T47D (cell line): ENCODE results near the gene SH2D3A.
A peak's percentile ranks its signal among the peaks of the same experiment; 100 is the strongest.

Source experiments
- DNase-seq, 2 experiments: peaks; one replicate each; pipeline versions ENCODE4 v3.0.0 to v3.0.0-alpha.2; 2011 to 2012; ENCODE audit warnings: low read depth in 1 of 2, low spot score in 1 of 2
- JUND ChIP-seq: IDR thresholded peaks from 2 replicates; pipeline ENCODE4 v1.6.1; 2012; ENCODE audit warnings: low read depth
- in situ Hi-C: cut with HindIII; loops from 2 replicates; pipeline ENCODE4 v1.10.0; 2016; ENCODE audit warnings: low sequenced_read_pairs, low pct_unique_long_range_greater_than_20kb

Gene SH2D3A

DNA sequence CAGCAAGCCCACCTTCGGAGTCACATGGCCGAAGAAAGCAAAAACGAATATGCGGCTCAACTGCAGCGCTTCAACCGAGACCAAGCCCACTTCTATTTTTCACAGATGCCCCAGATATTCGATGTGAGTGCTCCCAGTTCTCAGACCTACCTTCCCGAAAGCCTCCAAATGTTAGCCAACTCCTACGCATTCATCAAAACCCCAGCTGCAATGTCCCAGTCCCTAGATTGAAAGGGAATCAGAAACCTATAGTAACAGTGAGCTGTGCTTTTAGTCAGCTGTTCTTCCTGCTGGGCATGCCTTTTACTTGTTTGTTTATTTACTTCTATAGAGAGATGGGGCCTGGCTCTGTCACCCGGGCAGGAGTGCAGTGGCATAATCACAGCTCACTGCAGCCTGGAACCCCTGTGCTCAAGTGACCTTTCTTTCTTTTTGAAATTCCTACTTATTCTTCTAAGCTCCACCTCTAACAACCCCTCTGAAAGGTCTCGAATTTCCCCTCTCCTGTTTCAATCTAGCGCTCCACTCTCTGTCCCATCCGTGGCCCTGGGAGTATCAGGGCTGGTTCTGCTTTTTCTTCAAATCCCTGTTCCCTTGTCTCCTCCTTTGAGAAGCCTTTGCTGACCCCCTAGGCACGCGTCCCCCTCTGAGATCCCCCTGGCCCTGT lies 23.4 kb downstream of the SH2D3A start:
- TF ChIP-seq JUND: no peak
- DNase-seq: no peak
- in situ Hi-C loops: no loop called here

DNA sequence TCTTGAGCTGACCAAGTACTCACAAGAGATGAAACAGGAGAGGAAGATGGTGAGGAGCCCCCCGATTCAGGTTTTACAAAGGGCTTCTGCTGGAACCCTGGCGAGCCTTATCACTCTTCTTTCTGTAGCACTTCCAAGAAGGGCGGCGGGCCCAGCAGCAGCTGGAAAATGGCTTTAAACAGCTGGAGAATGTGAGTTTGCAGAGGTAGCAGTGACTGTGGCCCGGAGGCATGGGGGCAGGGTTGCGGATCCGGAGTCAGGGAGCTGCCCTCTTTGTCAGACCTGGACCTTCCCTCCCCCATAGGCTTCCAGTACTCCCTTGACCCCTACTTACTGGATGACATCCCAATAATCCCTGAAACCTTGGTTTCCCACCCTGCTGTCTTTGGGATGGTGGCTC lies 24.2 kb downstream of the SH2D3A start:
- TF ChIP-seq JUND: no peak
- in situ Hi-C loops: no loop called here
- no peak for DNase-seq

- peak in 1 of 2 experiments; percentile 59 for DNase-seq
- no peak for TF ChIP-seq JUND
- in situ Hi-C loops: no loop called here
Measured at GRCh38 chr19:6740589-6741343, 26.5 kb downstream of the SH2D3A start.

DNA sequence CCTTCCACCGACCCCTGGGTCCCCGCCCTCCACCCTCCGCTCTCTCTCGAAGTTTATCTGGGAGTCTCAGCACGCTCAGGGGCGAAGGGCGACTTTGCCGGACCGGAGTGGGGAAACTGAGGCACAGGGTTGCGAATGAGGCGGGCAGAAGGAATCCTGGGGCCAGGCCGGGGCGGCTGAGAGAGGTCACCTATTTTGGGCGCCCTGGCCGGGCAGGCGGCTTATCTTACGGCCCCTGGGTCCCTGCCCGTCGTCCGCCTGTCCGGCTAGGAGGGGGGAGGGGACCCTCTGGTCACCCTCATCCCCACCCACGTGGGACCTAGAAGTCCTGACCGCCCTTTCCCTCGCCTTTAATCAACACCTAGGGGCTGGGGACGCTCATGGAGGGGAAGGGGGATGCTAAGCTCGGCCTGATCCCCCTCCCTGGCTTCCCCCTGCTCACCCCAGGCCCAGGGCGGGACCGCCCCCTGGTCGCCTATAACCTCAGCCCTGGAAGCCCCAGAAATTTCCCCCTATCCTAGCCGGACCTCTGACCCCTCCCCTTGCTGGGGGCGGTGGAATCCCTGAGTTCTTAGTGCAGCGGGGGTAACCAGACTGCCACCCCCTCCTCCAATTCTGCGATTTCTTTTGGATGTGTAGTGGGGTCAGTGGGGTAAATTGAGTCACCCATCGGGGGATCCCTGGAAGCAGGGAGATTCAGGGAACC lies 27.2 kb downstream of the SH2D3A start:
- in situ Hi-C loops: no loop called here
- peak in 1 of 2 experiments; percentile 28 for DNase-seq
- no peak for TF ChIP-seq JUND

- peak in 1 of 2 experiments; percentile 80 for DNase-seq
- TF ChIP-seq JUND: no peak
- in situ Hi-C loops: no loop called here
Measured at GRCh38 chr19:6739390-6739882, 27.8 kb downstream of the SH2D3A start, which contains the start of gene TRIP10. Gene TRIP10 (plus strand): TSS chr19:6739680. CDS start chr19:6739762, 82 bp downstream.

DNA sequence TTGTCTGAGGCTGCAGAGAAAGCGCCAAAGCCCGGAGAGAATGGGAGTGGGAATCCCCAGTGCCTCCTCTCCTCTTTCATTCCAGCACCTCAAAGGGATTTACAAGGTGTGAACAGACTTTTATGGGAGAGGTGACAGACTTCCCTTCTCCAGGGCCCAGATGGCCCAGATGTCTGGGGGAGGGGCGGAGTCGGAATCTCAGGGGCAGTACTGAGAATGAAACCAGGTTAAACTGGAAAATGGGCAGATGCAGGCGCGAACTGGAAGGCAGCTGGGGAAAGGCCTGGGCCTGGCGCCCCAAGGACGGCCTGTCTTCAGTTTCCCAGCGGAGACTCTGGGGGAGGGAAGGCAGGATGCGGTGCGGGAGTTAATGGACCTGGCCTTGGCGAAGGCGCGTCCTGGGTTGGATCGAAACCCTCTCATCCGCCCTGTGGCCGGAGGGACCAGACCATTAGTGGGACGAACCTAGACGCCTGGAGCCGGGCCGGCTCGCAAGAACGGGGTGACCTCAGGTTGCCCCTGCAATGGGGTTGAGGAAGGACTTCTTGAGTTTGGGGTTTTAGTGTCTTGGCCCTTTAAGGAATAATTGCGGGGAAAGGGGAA lies 28.3 kb downstream of the SH2D3A start:
- DNase-seq: no peak
- no peak for TF ChIP-seq JUND
- in situ Hi-C loops: no loop called here

GRCh38 chr19:6737873-6738786 lies 29.1 kb downstream of the SH2D3A start:
- TF ChIP-seq JUND: no peak
- DNase-seq: peak in 1 of 2 experiments; percentile 87
- in situ Hi-C loops: no loop called here

- no peak for TF ChIP-seq JUND
- in situ Hi-C loops: no loop called here
- peak; percentile 94 to 100 for DNase-seq
Measured at GRCh38 chr19:6737284-6737872, 29.9 kb downstream of the SH2D3A start, which contains the start of gene GPR108. Gene GPR108 (minus strand): TSS chr19:6737580. CDS start chr19:6737576, 4 bp downstream.

DNA sequence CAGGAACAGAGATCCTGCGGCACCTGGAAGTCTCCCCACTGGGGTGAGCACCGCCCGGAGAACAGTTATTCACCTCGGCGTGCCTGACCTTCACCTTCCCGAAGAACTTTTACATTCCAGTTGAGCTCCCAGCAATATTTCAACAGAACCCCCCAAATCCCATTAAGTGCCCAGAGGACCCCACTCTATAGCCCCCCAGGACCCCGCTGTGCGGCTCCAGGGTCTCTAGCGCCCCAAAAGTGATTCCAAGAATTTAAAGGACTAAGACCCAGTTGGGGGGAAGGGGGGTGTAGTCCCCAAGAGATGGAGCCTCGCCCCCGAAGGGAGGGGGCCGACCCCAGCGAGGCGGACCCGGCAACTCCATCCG lies 30.3 kb downstream of the SH2D3A start:
- in situ Hi-C loops: no loop called here
- no peak for TF ChIP-seq JUND
- no peak for DNase-seq

DNA sequence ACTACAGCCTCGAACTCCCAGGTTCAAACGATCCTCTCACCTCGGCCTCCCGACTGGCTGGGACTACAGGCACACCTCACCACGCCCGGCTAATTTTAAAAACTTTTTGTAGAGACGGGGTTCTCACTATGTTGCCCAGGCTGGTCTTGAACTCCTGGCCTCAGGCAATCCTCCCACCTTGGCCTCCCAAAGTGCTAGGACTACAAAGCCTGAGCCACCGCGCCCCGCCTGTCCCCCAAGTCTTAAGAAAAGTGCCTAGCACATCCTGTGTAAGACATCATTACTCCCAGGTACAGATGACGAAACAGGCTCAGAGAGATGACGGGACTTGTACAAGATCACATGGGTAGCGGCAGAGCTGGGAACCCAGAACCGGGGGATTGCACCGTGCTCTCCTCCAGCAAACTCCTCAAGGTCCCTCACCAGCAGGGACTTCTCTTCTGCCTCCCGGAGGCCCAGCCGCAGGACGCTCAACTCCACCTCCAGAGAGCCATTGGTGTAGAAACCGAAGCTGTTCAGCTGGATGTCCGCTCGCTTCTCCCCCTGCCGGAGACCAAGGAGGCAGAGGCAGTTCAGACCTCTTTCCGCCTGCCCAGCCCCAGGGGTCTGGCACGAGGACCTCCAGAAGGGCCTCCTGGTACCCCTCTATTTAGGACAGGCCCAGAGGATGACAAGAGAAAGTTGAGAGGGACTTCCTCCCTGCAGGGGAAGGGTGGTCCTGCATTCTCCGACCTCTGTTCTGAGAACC lies 30.9 kb downstream of the SH2D3A start:
- in situ Hi-C loops: no loop called here
- TF ChIP-seq JUND: no peak
- DNase-seq: peak; percentile 69 to 87
